Smooth muscle cell of the brain vasculature (primary cell): Measurements from ENCODE around the gene FRYL.

Experiments used
- DNase-seq: peaks from one replicate; pipeline ENCODE4 v3.0.0-alpha.2; 2012; ENCODE audit warnings: low read depth, low spot score

Gene FRYL

DNA sequence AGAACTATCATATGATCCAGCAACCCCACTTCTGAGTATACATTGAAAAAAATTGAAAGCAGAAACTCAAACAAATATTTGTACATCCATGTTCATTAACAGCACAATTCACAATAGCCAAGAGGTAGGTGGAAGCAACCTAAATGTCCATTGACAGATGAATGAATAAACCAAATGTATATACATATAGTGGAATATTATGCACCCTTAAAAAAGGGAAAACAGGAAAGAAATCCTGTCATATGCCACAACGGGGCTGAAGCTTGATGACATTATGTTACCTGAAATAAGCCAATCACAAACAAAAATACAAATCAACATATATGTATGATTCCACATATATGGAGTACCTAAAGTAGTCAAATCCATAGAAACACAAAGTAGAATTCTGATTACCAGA lies 222.1 kb downstream of the FRYL start:
- DNase-seq = no peak

DNA sequence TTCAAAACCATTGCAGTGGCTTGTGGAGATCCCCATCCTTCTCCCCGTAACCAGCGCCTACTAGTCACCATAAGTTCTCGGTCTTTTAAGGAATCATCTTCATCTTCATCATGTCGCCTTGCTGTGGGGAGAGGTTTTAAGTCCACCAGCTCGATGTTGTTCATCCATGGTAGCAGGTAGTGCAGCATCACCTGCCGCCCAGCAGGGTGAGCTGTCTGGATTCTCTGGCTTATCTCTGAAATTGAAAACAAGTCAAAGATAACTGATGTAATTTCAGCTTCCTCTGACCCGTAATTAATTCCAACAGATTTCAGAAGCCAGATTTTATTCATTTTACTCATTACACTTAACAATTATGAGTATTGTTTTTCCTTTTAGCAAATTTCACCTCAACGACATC lies 222.6 kb downstream of the FRYL start:
- DNase-seq = no peak

GRCh38 chr4:48556268-48556667 lies 223.8 kb downstream of the FRYL start:
- no peak for DNase-seq

- no peak for DNase-seq
These were observed 225.5 kb downstream of the FRYL start for GRCh38 chr4:48554606-48555005.

DNA sequence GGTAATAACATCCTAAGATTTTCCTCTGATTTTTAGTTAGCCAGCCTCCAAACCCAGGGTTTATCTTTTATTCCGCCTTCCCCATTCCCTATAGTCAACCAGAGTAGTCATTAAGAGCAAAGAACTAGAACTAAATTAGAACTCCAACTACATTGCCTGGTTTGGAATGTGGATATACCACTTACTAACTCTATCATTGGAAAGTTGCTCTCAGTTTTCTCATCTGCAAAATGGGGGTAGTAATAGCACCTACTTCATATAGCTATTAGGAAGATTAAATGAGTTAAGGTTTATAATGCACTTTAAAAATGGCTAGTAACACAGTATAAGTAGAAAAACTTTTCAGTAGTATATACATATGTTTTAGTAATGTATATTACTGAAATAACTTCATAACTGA lies 226.4 kb downstream of the FRYL start:
- DNase-seq = no peak

GRCh38 chr4:48546336-48546735 lies 233.7 kb downstream of the FRYL start:
- DNase-seq = peak; percentile 23

- no peak for DNase-seq
These were observed 236.3 kb downstream of the FRYL start for GRCh38 chr4:48543796-48544195.

GRCh38 chr4:48542888-48543287 lies 237.2 kb downstream of the FRYL start:
- DNase-seq = no peak

- DNase-seq = no peak
These were observed 240.5 kb downstream of the FRYL start for GRCh38 chr4:48539597-48539996.

DNA sequence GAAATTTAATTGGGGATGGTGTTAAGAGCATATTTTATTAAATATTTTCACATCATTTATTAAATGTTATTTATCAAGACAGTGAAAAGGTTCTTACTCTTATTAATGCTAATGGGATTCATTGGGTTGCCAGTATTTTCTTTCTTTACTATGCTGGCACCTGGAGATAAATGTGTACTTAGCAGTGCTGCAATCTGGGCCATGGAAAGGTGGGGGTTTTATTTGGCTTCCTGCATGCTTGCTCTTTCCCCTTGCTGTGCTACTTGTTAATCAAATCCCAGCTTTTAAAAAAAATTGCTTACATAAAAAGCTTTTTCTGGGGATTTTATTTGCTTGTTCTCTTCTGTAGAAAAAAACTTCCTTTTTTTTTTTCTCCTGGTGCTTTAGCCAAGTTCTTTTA lies 241.7 kb downstream of the FRYL start:
- DNase-seq = no peak

DNA sequence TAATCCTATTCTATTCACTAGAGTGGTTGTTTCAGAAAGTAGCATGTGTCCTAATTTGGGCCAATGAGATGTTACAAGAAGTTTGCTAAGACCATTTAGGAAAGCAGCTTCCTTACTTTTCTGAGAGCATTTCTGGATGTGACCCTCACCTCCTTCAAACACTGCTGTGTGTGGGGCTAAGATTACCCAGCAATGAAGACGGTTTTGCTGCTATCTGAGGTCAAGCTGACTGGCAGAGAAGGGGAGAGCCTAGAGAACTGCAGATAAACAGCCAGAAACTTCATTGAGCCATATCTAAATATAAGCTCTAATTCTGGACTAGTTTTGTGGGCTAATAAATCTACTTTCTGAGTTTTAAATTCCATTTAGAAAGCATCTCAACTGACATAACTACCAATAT lies 253.7 kb downstream of the FRYL start:
- DNase-seq = no peak

- DNase-seq = no peak
These were observed 261.9 kb downstream of the FRYL start for GRCh38 chr4:48518143-48518542.

DNA sequence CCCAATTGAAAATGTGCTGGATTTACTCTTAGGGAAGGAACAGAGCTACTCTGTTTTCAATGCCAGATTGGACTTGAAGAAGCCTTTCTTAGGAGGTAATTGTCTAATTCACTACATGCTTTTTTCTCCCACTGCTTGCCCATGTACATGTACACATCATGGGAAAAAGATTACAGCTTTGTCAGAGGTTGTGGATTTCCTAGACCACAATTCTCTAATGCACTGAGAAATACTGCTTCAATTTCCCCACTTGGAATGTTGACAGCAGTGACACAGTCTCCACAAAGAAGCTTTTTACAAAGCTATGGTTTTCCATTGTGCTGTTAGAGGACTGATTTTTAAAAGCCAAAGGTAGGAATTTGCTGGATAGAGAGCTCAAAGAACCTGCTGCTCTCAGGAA lies 270.5 kb downstream of the FRYL start:
- DNase-seq = no peak

DNA sequence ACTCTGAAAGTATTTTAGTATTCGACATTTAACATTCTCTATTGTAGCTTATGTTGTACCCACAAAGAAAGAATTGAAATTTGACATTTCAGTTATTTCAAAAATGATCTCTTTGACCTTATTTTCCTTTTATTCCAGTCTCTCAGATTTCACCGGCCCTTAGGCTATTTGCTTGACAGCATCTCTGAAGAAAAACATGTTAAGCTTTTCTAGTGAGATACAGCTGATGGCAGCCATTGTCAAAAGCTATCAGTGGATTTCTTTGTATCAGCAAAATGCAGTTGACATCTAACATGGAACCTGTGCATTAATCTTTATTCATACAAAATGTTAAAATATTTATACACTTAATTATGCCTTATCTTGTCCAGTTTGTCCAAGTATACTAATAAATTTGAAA lies 273.4 kb downstream of the FRYL start:
- no peak for DNase-seq

DNA sequence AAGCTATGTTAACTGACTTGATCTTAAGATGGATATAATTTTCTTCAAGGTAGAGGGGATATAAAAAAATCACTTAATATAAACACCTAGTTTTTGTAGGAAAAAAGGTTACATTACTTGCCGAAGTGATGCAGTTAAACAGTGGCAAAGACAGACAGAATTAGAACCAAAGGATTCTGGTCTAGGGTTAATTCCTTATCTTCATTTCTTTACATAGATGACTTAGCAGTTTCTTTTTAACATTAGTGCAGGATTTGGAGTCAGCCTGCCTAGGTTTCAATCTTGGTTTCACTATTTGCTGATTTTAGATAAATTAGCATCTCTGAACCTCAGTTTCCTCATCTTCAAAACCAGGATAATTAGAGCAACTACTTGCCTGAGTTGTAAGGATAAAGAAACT lies 275.7 kb downstream of the FRYL start:
- DNase-seq = no peak

GRCh38 chr4:48504026-48504330 lies 276.1 kb downstream of the FRYL start:
- no peak for DNase-seq

DNA sequence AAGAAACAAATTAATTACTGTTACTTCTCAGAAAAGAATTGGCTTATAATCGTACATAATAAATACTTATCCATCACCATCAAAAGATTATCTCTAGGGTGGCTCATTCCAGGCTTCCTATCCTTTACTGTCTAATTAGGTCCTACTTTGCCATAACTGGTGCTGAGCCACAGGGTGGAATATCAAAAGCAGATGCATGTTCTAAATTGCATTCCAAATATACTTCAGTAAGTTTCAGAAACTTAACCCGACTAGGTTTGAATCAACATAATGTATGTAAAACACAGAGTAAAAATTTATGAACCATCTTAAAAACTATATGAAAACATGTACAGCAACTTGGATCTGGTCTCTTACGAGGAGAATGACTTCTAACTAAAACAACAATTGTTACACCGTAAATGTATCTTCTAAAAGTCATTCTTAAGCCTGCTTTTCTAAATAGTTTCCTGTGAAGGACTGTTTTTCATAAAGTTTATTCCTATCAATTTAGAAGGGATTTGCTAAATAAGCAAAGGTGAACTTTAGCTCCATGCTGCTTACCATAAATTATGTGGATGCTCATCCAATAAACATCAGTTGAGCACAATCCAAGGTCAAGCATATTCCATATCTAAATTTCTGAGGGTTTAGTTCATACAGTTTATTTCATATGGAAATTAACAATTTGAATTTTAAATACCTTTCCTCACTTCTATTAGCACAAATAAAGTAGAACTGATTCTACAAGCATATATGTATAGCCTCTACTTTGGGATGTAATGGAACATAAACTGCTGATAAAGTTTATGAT lies 276.6 kb downstream of the FRYL start:
- no peak for DNase-seq

DNA sequence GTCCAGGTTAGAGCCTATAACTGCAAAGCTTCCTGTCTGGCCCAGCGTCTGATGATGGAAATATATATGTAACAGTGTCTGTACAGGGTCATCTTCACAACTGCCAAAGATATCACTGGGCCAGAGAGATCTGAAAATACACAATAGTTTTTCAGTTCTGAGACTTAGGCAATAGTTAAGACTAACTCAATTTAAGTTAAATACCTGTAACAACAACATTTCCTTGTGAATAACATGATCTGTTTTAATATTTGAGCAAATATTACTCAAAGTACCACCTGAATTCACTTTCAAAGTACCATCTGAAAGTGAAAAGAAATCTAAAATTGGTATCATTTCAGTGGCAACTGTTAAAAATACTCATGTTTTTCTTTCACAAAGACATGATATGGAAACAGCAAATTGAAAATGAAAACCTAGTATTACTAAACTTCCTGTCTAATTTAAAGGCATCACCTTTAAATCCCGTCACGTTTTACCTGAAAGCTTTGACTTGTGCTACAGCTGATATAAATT lies 280.5 kb downstream of the FRYL start:
- no peak for DNase-seq

DNA sequence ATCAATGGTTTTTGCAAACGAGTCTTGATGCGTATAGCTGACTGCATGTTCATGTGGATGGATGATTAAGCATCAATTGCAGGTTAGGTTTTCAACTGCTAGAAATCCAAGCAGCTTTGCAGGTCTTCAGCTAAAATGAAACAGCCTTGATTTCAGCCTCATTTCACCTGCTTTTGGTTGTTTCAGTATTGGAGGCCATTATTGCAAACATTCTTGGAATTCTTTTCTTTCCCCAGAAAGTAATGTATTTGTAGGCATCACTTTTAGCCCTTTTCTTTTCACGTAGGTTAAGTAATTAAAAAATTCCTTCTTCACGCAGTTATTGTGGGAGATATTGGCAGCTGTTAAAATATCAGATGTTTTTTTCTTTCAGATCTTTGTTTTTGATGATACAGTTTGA lies 281.2 kb downstream of the FRYL start:
- no peak for DNase-seq

DNA sequence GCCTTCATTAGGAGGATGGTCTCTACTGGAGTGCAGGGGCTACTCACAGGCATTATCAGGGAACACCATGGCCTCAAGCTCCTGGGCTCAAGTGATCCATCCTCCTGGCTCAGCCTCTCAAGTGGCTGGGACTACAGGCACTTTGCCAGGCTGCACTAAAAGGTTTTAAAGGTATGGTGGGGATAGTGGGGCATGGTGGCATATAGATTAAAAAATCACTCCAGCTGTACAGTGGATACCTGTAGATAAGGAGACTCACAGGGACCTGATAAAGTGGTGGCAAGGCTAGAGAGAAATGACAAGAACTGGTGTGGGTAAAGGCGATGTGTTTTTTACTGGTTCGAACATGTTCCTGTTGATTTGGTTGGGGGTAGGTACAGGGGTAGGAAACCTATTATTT lies 284.1 kb downstream of the FRYL start:
- DNase-seq = no peak

DNA sequence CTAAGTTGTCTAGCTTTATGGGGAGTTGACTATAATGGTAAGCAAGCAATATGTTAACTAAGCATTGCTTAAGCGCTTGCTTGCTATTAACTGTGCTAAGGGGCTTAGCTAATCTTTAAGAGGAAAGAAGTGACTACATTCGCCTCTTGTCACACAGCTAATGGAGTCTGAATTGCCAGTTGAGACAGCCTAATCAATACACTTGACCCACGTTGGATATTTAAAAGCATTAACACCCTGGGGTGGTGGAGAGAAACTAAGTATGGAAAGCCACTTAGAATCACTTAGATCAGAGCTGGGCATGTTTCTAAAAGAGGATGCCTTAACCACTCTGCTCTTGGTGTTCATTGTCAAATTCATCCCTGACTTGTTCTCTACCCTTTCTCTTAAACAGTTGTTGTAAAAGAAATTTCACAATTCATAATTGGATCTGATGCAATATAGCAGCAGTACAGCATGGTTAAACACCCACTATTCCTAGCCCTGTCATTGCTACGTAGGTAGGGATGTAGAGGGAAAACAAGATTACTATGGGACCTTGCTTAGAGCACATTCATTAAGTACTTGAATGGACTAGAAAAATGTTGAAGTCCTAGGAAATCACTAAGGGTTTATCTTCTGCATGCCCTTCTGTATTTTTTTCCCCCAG lies 286.5 kb downstream of the FRYL start:
- DNase-seq = no peak

- no peak for DNase-seq
These were observed 288.4 kb downstream of the FRYL start for GRCh38 chr4:48491514-48492176.
